Smooth muscle cell of trachea (primary cell): ENCODE data around the gene MLN. TPM values are rescaled to one million over a fixed set of nuclear protein-coding genes. Genes with fewer than 3 reads are reported as not detected.

ENCODE experiments used
- total RNA-seq: library from RNA; depleted of rRNA; stranded (reverse); fragments of >200 nt; gene quantifications from 2 replicates; pipeline ENCODE4 v1.2.1, GENCODE V29; 2014

The MLN gene, protein sequence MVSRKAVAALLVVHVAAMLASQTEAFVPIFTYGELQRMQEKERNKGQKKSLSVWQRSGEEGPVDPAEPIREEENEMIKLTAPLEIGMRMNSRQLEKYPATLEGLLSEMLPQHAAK
- total RNA-seq = not detected in 2 replicates

DNA sequence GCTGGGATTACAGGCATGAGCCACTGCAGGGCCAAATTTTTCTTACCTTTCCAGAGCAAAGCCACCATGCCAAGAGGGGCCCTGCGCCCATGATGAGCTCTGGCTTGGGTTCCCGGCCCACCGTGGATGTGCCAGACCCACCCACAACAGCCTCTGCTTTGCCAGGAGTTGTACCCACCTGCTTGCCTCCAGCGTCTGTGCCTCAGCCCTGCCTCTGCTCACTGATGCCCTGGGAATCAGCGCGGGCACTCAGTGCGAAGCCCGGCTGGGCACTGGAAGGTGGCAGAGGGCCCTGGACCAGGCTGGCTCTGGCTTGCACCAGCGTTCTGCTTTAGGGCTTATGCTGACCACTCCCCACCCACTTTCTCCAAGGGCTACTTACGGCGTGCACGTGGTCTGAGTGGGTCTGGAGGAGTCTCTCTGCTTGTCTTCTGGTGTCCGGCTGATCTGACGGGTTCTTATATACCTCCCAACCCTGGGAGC lies at the start of gene MLN:
Gene MLN (minus strand): TSS at position 433 of the 483 bp plus-strand sequence. CDS start 2,840 bp downstream, outside the sequence.

DNA sequence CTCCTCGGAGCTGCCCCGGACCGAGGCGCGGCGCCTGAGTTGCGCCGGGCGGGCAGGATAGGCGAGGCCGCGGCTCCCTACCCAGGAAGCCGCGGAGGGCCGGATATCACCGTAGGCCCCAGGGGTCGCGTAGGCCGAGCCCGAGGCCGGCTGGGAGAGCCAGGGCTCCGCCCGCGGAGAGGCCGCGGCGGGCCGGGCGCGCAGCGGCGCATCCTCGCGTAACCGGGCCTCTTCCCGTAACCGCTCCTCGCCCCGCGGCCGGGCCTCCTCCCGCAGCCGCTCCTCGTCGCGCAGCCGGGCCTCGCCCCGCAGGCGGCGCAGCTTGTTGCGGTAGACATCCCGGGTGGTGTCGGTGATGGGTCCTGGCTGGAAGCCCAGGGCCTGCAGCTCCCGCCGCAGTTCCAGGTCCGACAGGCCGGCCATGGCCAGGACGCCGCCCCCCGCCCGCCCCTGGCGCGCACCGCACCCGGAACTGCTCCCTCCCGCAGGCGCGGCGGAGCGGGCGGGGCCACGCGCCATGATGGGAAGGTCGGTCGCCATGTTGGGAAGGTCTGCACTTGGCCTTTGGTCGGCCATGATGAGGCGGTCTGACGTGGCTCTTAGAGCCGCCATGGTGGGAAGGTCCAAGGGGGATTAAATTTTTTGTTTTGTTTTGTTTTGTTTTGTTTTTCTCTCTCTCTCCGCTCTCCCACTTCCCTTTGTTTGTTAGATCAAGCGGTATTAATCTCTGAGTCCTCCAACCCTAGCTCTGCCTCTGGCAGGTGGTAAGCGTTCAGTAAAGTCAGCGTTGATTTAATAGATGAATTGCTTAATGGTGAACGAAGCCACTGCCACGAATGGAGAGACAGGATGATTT lies 14.9 kb downstream of the MLN start, which contains the start of gene LEMD2:
Gene LEMD2 (minus strand): TSS at position 437 of the 856 bp plus-strand sequence. CDS start 14 bp downstream, at position 423.

DNA sequence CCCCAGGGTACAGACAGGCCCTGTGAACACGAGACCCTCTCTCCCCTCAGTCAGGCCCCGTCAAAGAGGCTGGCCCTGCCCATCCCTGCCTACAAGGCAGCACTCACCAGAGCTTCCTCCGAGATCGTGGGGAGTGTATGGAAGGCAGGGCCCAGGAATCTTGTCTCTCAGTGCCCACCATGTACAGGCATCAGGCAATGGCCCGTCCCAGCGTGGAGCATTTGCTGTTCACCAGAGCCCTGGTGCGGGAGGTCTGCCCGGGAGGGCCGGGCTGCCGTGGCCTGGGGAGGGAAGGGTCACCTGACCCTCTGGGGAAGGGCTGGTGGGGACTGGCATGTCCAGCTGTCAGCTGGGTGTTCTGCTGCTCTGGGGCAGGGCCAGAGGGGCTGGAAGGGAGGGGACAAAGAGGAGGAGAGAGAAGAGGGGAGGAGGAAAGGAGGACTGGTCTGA lies 57.1 kb downstream of the MLN start, which contains the start of gene IP6K3:
Gene IP6K3 (minus strand): TSS at position 255 of the 450 bp plus-strand sequence. CDS start 11,429 bp downstream, outside the sequence.

Other genes starting within 250 kb of the MLN start
- 10.5 and 11.7 TPM in 2 replicates for gene BAK1, start 223.7 kb downstream of the MLN start, total RNA-seq
- 70.3 and 77.4 TPM in 2 replicates for gene ITPR3, start 182.7 kb downstream of the MLN start, total RNA-seq
- 12.7 and 27.5 TPM in 2 replicates for gene UQCC2, start 92.3 kb downstream of the MLN start, total RNA-seq
- 0.50 TPM in 1 of 2 replicates, not detected in the other for gene IP6K3, start 57.1 kb downstream of the MLN start, total RNA-seq
- 47.0 and 56.4 TPM in 2 replicates for gene LEMD2, start 14.9 kb downstream of the MLN start, total RNA-seq